ENCODE measurements around the gene SHC3.
A peak's percentile ranks its signal among the peaks of the same experiment; 100 is the strongest.

The SHC3 gene

GRCh38 chr9:89153232-89154017, 25.2 kb downstream of the SHC3 start:
- TF ChIP-seq Cebpa-rat (IDR thresholded peaks at IDR 0.05): no peak
- H3K36me3 ChIP-seq: no peaks in the 10 kb centered on the region
- peaks cover 16 to 45% (median 29%) of the 10 kb centered on the region in 10 experiments for H3K4me1 ChIP-seq
- no peaks in the 10 kb centered on the region for H3K9me3 ChIP-seq (replicated peaks in 1 of 11)
- H4K20me1 ChIP-seq: no peaks in the 10 kb centered on the region
- peak overlapping the region in 9 of 11 experiments; percentile 46 to 94 (median 87); a peak in 16 of 22 replicates for H3K4me2 ChIP-seq
- H3K4me3 ChIP-seq: no peak overlapping the region
- peak overlapping the region in 3 of 11 experiments; percentile 7 to 69 (median 44); a peak in 4 of 22 replicates for H3K9ac ChIP-seq
- peak overlapping the region in 10 of 11 experiments; percentile 11 to 83 (median 66); a peak in 15 of 22 replicates for H3K27ac ChIP-seq
- H3K27me3 ChIP-seq: no peaks in the 10 kb centered on the region

- no peak for TF ChIP-seq Cebpa-rat (IDR thresholded peaks at IDR 0.05)
These were observed 28.9 kb downstream of the SHC3 start for GRCh38 chr9:89149726-89150125.

GRCh38 chr9:89145097-89145496, 33.5 kb downstream of the SHC3 start:
- Histone ChIP-seq H3K27me3 (no peaks in the 10 kb centered on the region), H4K20me1 (no peaks in the 10 kb centered on the region), H3K4me2 (no peak overlapping the region), H3K9ac (no peak overlapping the region), H3K36me3 (no peaks in the 10 kb centered on the region), H3K4me3 (no peak overlapping the region), H3K9me3 (replicated peaks in 1 of 11) (0 out of 22 replicates have a peak, but pooled peaks cover 0 to 7% (median 0%) of the 10 kb centered on the region in 11 experiments), H3K27ac (no peak overlapping the region), H3K4me1 (peaks cover 0 to 6% (median 0%) of the 10 kb centered on the region in 10 experiments; a peak in 6 of 20 replicates)
- no peak for TF ChIP-seq Cebpa-rat (IDR thresholded peaks at IDR 0.05)

More at GRCh38 chr9:89149726-89150125, 28.9 kb downstream of the SHC3 start:
- Histone ChIP-seq H3K9me3 (replicated peaks in 1 of 11) (no peaks in the 10 kb centered on the region), H4K20me1 (no peaks in the 10 kb centered on the region), H3K4me1 (peaks cover 7 to 29% (median 16%) of the 10 kb centered on the region in 10 experiments), H3K4me2 (peak overlapping the region in 3 of 11 experiments; percentile 20 to 47 (median 42); a peak in 5 of 22 replicates), H3K4me3 (no peak overlapping the region), H3K27me3 (no peaks in the 10 kb centered on the region), H3K27ac (no peak overlapping the region), H3K9ac (no peak overlapping the region), H3K36me3 (no peaks in the 10 kb centered on the region)

- H3K9me3 ChIP-seq (replicated peaks in 1 of 11): 0 out of 22 replicates have a peak, but pooled peaks cover 0 to 7% (median 0%) of the 10 kb centered on the region in 11 experiments
- H3K27ac ChIP-seq: no peak overlapping the region
- H3K36me3 ChIP-seq: no peaks in the 10 kb centered on the region
- no peaks in the 10 kb centered on the region for H3K4me1 ChIP-seq
- no peaks in the 10 kb centered on the region for H4K20me1 ChIP-seq
- H3K4me3 ChIP-seq: no peak overlapping the region
- H3K4me2 ChIP-seq: no peak overlapping the region
- no peaks in the 10 kb centered on the region for H3K27me3 ChIP-seq
- TF ChIP-seq Cebpa-rat (IDR thresholded peaks at IDR 0.05): no peak
- no peak overlapping the region for H3K9ac ChIP-seq
These were observed 34.4 kb downstream of the SHC3 start for GRCh38 chr9:89144238-89144637.

GRCh38 chr9:89143266-89143665, 35.4 kb downstream of the SHC3 start:
- H3K4me2 ChIP-seq: no peak overlapping the region
- H3K4me3 ChIP-seq: no peak overlapping the region
- no peaks in the 10 kb centered on the region for H3K27me3 ChIP-seq
- H4K20me1 ChIP-seq: no peaks in the 10 kb centered on the region
- no peak overlapping the region for H3K9ac ChIP-seq
- H3K4me1 ChIP-seq: no peaks in the 10 kb centered on the region
- no peaks in the 10 kb centered on the region for H3K36me3 ChIP-seq
- H3K27ac ChIP-seq: no peak overlapping the region
- TF ChIP-seq Cebpa-rat (IDR thresholded peaks at IDR 0.05): no peak
- H3K9me3 ChIP-seq (replicated peaks in 1 of 11): 0 out of 22 replicates have a peak, but pooled peaks cover 0 to 7% (median 0%) of the 10 kb centered on the region in 11 experiments

GRCh38 chr9:89139455-89139854, 39.2 kb downstream of the SHC3 start:
- Histone ChIP-seq H3K4me3 (no peak overlapping the region), H3K4me2 (no peak overlapping the region), H4K20me1 (no peaks in the 10 kb centered on the region), H3K9ac (no peak overlapping the region), H3K36me3 (no peaks in the 10 kb centered on the region), H3K27me3 (no peaks in the 10 kb centered on the region), H3K9me3 (replicated peaks in 1 of 11) (peaks cover 21 to 33% (median 27%) of the 10 kb centered on the region in 11 experiments), H3K27ac (no peak overlapping the region), H3K4me1 (no peaks in the 10 kb centered on the region; a peak in 1 of 20 replicates)
- TF ChIP-seq Cebpa-rat (IDR thresholded peaks at IDR 0.05): no peak

- Histone ChIP-seq H4K20me1 (no peaks in the 10 kb centered on the region), H3K27ac (no peak overlapping the region), H3K4me3 (no peak overlapping the region), H3K4me2 (no peak overlapping the region), H3K4me1 (no peaks in the 10 kb centered on the region; a peak in 1 of 20 replicates), H3K9ac (no peak overlapping the region), H3K36me3 (no peaks in the 10 kb centered on the region), H3K9me3 (replicated peaks in 1 of 11) (peaks cover 29 to 40% (median 34%) of the 10 kb centered on the region in 11 experiments), H3K27me3 (no peaks in the 10 kb centered on the region)
- no peak for TF ChIP-seq Cebpa-rat (IDR thresholded peaks at IDR 0.05)
These were observed 39.9 kb downstream of the SHC3 start for GRCh38 chr9:89138463-89139390.

- peak overlapping the region in 1 of 11 experiments; percentile 21; a peak in 1 of 22 replicates for H3K4me2 ChIP-seq
- H3K4me3 ChIP-seq: no peak overlapping the region
- no peaks in the 10 kb centered on the region for H3K36me3 ChIP-seq
- H3K9me3 ChIP-seq (replicated peaks in 1 of 11): peaks cover 35 to 44% (median 40%) of the 10 kb centered on the region in 11 experiments
- no peak overlapping the region for H3K27ac ChIP-seq
- no peak overlapping the region for H3K9ac ChIP-seq
- no peaks in the 10 kb centered on the region for H3K27me3 ChIP-seq
- no peak for TF ChIP-seq Cebpa-rat (IDR thresholded peaks at IDR 0.05)
- no peaks in the 10 kb centered on the region; a peak in 1 of 20 replicates for H3K4me1 ChIP-seq
- H4K20me1 ChIP-seq: no peaks in the 10 kb centered on the region
These were observed 40.8 kb downstream of the SHC3 start for GRCh38 chr9:89137542-89138462.
